ENCODE data around the gene IQGAP2. TPM values are rescaled to one million over a fixed set of nuclear protein-coding genes. Genes with fewer than 3 reads are reported as not detected.
"Not testable (repeated sequence)": the region's sequence is repeated elsewhere in the genome, so short reads cannot be mapped to it uniquely, and the experiment has no call there.

Gene IQGAP2
- polyA plus RNA-seq, 1 donor from 2014 or later: 8.0 TPM

DNA sequence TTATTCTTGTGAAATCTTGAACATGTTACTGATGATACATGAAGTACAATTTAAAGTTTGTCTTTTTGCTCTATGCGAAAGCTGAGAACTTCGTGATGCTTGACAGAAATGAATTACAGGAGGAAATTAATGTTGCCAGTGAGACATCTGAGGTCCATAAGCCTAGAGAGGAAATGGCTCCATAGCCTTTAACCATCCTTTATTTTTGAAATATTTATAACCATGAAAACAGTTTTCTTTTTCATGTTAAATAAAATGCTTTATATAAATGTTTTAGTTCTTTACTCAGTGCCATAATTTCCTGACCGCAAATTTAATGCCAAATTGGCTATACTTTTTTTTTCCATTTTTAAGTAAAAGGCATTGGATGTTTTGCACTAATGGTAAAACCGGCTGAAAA, 191.0 kb downstream of the IQGAP2 start:
- Mint-ChIP-seq H3K27me3 (peaks cover 2% of the 10 kb centered on the region), H3K4me3 (no peak overlapping the region), H3K4me1 (peaks cover 0 to 1% (median 0%) of the 10 kb centered on the region in 3 donors), H3K36me3 (peaks cover 12% of the 10 kb centered on the region), H3K27ac (no peak overlapping the region), H3K9me3 (no peaks in the 10 kb centered on the region)

DNA sequence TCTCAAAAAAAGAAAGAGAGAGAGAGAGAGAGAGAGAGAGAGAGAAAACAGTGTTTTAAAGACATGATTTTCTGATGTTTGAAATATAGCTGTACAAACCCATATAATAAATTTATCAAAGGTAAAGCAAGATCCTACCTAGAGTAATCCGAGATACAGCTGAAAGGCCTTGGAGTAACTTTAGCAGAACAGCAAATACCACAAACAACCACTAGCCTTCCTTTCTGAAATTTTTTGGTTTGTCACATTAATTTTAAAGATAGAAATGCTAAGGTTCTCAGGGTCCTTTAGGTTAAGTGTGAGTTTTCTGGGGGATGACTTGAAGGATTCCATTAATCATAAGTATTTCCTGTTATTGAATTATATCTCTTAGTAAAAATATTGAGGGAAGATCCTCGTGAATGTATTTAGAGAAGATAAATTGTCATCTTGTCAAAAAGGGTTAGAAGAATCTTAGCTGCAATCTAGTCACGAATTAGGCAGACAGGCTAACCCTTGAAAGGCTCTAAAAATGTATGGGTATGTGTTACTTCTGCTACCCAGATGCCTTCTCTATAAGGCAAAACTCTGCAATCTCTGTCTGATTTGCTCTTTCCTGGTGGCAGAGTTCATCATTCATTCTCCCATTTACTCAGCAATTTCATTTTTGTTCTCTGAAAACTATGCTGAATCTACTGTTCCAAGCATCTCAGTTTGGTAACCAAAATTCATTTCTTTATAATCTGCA, 192.8 kb downstream of the IQGAP2 start:
- H3K36me3 Mint-ChIP-seq: peaks cover 12% of the 10 kb centered on the region
- peaks cover 2% of the 10 kb centered on the region for H3K27me3 Mint-ChIP-seq
- H3K4me1 Mint-ChIP-seq: no peaks in the 10 kb centered on the region
- no peak overlapping the region for H3K27ac Mint-ChIP-seq
- H3K4me3 Mint-ChIP-seq: no peak overlapping the region
- no peaks in the 10 kb centered on the region for H3K9me3 Mint-ChIP-seq

DNA sequence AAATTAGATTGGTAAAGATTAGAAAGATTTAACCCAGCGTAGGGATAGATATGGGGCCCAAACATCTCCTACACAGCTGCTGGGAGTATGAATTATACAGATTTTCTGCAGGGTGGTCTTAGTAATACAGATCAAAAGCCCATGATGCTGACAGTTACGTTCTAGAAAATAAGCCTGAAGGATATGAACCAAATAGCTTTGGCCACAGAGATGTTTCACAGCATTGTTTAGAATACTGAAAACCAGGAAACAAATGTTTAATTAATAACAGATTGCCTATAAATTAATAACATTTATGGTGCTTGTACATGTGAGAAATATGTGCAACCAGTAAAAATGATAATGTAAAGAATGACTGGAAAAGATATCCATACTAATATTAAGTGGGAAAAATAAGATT, 195.4 kb downstream of the IQGAP2 start:
- Mint-ChIP-seq H3K27me3 (no peaks in the 10 kb centered on the region), H3K4me3 (no peak overlapping the region), H3K27ac (no peak overlapping the region), H3K9me3 (no peaks in the 10 kb centered on the region), H3K36me3 (peaks cover 10% of the 10 kb centered on the region), H3K4me1 (no peaks in the 10 kb centered on the region)

- H3K4me1 Mint-ChIP-seq: peaks cover 0 to 3% (median 2%) of the 10 kb centered on the region in 3 donors
- peaks cover 5% of the 10 kb centered on the region for H3K36me3 Mint-ChIP-seq
- H3K4me3 Mint-ChIP-seq: no peak overlapping the region
- H3K27ac Mint-ChIP-seq: no peak overlapping the region
- H3K27me3 Mint-ChIP-seq: no peaks in the 10 kb centered on the region
- H3K9me3 Mint-ChIP-seq: no peaks in the 10 kb centered on the region
These were observed 197.6 kb downstream of the IQGAP2 start for GRCh38 chr5:76600716-76601115.

DNA sequence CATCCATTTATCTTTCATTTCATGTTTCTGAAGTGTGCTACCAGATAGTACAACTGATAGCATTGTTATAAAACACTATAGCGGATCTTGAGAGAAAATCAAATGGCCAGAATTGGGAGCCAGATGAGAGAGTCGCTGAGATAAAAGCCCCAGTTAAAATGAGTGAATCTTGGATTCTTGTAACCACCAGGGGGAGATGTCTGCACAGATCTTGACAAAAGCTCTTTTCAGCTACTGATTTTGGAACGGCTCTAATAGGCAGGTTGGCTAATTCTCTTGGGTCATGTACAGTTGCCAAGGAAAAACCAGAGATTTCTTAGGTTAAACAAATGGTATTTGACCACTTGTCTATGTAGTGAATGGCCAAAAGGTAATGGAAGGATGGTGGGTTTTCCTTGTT, 198.4 kb downstream of the IQGAP2 start:
- Mint-ChIP-seq H3K4me1 (peaks cover 0 to 4% (median 2%) of the 10 kb centered on the region in 3 donors), H3K36me3 (peaks cover 2% of the 10 kb centered on the region), H3K9me3 (no peaks in the 10 kb centered on the region), H3K27me3 (no peaks in the 10 kb centered on the region), H3K4me3 (no peak overlapping the region), H3K27ac (no peak overlapping the region)

DNA sequence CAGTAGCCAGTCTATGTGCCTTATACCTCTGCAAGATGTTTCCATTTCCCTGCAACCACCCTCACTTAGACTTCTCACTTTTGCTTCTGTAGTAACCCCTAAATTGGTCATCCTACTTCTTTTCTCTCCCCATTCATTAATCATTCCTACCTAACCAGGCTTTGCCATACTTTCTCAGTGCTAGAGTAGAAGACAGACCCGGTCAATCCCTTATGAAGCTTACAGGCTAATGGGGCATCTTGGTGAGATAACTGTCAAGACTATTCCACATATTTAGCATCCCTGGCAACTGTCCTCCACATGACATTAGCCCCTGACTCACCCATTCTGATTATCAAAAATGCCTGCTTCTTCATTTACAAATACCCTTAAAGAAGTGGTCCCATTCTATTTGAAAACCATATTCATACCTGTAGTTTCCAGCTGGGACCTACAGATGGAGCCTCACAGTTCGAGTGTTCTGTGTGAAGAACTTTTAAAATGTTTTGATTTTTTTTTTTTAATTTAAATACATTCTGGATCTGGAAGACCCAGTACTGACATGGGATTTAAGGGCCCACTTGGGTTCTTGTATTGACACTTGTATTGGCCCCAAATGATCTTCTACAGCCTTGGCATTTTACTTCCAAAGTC, 199.1 kb downstream of the IQGAP2 start:
- Mint-ChIP-seq H3K4me3 (no peak overlapping the region), H3K4me1 (peaks cover 2 to 4% (median 3%) of the 10 kb centered on the region in 3 donors), H3K36me3 (peaks cover 2% of the 10 kb centered on the region), H3K27me3 (no peaks in the 10 kb centered on the region), H3K27ac (no peak overlapping the region), H3K9me3 (no peaks in the 10 kb centered on the region)

GRCh38 chr5:76603991-76604390, 200.9 kb downstream of the IQGAP2 start:
- not testable (repeated sequence) for H3K27ac Mint-ChIP-seq, H3K9me3 Mint-ChIP-seq, H3K4me1 Mint-ChIP-seq, H3K36me3 Mint-ChIP-seq, H3K27me3 Mint-ChIP-seq, H3K4me3 Mint-ChIP-seq

GRCh38 chr5:76604838-76605237, 201.8 kb downstream of the IQGAP2 start:
- Mint-ChIP-seq H3K27ac (no peak overlapping the region), H3K4me3 (no peak overlapping the region), H3K9me3 (no peaks in the 10 kb centered on the region), H3K36me3 (peaks cover 2% of the 10 kb centered on the region), H3K4me1 (peaks cover 7 to 10% (median 9%) of the 10 kb centered on the region in 3 donors), H3K27me3 (no peaks in the 10 kb centered on the region)

- H3K27me3 Mint-ChIP-seq: no peaks in the 10 kb centered on the region
- no peaks in the 10 kb centered on the region for H3K9me3 Mint-ChIP-seq
- no peak overlapping the region for H3K4me3 Mint-ChIP-seq
- H3K4me1 Mint-ChIP-seq: peaks cover 7 to 10% (median 9%) of the 10 kb centered on the region in 3 donors
- H3K27ac Mint-ChIP-seq: peak overlapping the region in 1 of 3 donors; percentile 50
- H3K36me3 Mint-ChIP-seq: peaks cover 2% of the 10 kb centered on the region
These were observed 203.6 kb downstream of the IQGAP2 start for GRCh38 chr5:76606701-76607100.

GRCh38 chr5:76607353-76607871, 204.3 kb downstream of the IQGAP2 start:
- Mint-ChIP-seq H3K27me3 (no peaks in the 10 kb centered on the region), H3K4me1 (peaks cover 7 to 10% (median 9%) of the 10 kb centered on the region in 3 donors), H3K4me3 (peak overlapping the region in 1 of 4 donors; percentile 32), H3K36me3 (peaks cover 2% of the 10 kb centered on the region), H3K9me3 (no peaks in the 10 kb centered on the region), H3K27ac (peak overlapping the region in 2 of 3 donors; percentile 50 to 55)

GRCh38 chr5:76608833-76609232, 205.7 kb downstream of the IQGAP2 start:
- no peak overlapping the region for H3K27ac Mint-ChIP-seq
- no peaks in the 10 kb centered on the region for H3K9me3 Mint-ChIP-seq
- H3K4me3 Mint-ChIP-seq: no peak overlapping the region
- H3K4me1 Mint-ChIP-seq: peaks cover 7 to 10% (median 9%) of the 10 kb centered on the region in 3 donors
- H3K27me3 Mint-ChIP-seq: no peaks in the 10 kb centered on the region
- peaks cover 2% of the 10 kb centered on the region for H3K36me3 Mint-ChIP-seq

DNA sequence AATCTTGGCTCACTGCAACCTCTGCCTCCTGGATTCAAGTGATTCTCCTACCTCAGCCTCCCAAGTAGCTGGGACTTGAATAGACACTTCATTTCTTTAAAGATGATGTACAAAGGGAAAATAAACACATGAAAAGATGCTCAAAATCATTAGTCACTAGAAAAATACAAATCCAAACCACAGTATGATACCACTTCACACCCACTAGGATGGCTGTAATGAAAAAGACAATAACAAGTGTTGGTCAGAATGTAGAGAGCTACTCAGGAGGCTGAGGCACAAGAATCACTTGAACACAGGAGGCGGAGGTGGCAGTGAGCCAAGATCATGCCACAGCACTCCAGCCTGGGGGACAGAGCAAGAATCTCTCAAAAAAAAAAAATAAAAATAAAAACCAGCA, 207.1 kb downstream of the IQGAP2 start:
- Mint-ChIP-seq H3K4me1 (peaks cover 6 to 10% (median 9%) of the 10 kb centered on the region in 3 donors), H3K4me3 (no peak overlapping the region), H3K27ac (no peak overlapping the region), H3K27me3 (no peaks in the 10 kb centered on the region), H3K36me3 (no peaks in the 10 kb centered on the region), H3K9me3 (no peaks in the 10 kb centered on the region)

DNA sequence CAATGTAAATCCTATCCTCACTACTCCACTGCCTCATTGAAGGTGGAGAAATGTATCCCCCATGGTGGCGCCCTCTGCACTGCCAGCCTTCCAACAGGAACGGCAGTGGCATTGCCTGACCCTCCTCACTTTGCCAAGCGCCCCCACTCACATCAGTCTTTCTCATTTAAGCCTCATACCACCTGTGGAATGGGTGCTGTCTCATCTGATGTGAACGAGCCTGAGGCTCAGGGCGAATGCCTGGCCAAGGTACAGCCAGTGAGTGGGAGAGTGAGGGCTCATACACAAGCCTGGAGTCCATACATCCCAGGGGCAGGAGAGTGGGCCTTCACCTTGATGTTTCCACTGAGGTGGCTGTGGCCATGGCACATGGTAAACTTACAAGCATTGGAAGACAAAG, 209.9 kb downstream of the IQGAP2 start:
- no peak overlapping the region for H3K4me3 Mint-ChIP-seq
- H3K27ac Mint-ChIP-seq: no peak overlapping the region
- peaks cover 0 to 2% (median 1%) of the 10 kb centered on the region in 3 donors for H3K9me3 Mint-ChIP-seq
- no peaks in the 10 kb centered on the region for H3K27me3 Mint-ChIP-seq
- H3K4me1 Mint-ChIP-seq: peaks cover 3 to 6% (median 5%) of the 10 kb centered on the region in 3 donors
- peaks cover 4% of the 10 kb centered on the region for H3K36me3 Mint-ChIP-seq

- Mint-ChIP-seq H3K27ac (no peak overlapping the region), H3K4me1 (no peaks in the 10 kb centered on the region)
These were observed 212.7 kb downstream of the IQGAP2 start for GRCh38 chr5:76615759-76616158.

DNA sequence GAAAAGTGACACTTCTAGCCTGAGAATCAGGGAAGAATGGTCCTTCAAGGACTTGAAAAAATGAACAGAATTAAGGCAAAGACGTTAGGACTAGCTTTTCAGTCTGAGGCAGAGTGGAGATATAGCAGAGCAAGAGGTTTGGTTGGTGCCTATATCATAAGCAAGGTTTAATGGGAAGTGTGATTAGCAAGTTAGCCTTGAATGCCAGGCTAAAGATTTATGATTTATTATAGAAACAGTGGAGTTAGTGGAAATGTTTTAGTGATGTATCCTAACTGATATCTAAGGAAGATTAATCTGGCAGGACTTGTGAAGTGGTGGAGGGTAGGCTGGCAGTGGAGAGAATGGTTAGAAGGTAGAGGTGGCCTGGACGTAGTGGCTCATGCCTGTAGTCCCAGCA, 213.1 kb downstream of the IQGAP2 start:
- Mint-ChIP-seq H3K36me3 (peaks cover 4% of the 10 kb centered on the region), H3K9me3 (peaks cover 0 to 2% (median 1%) of the 10 kb centered on the region in 3 donors), H3K27ac (no peak overlapping the region), H3K4me3 (no peak overlapping the region), H3K27me3 (no peaks in the 10 kb centered on the region), H3K4me1 (no peaks in the 10 kb centered on the region)

More at GRCh38 chr5:76615759-76616158, 212.7 kb downstream of the IQGAP2 start:
- H3K36me3 Mint-ChIP-seq: peaks cover 4% of the 10 kb centered on the region
- no peaks in the 10 kb centered on the region for H3K27me3 Mint-ChIP-seq
- H3K4me3 Mint-ChIP-seq: no peak overlapping the region
- peaks cover 0 to 2% (median 1%) of the 10 kb centered on the region in 3 donors for H3K9me3 Mint-ChIP-seq
